Naive thymus-derived CD4-positive, alpha-beta T cell (primary cell): ENCODE results near the gene CHRNE. TPM values are rescaled to one million over a fixed set of nuclear protein-coding genes. Genes with fewer than 3 reads are reported as not detected.
"Not testable (repeated sequence)": the region's sequence is repeated elsewhere in the genome, so short reads cannot be mapped to it uniquely, and the experiment has no call there.

ENCODE experiments used
- ATAC-seq: fragments of 150-1000 bp; cut with Tn5 transposase; 2 replicates; pipeline ENCODE4 v1.10.0; 2021; ENCODE audit warnings: mild to moderate bottlenecking, moderate library complexity
- CTCF ChIA-PET: fragments of 350-600 bp; sonication (Branson Sonifier 250); formaldehyde crosslinking; loops from one replicate; lab custom pipeline; 2021; ENCODE audit warnings: antibody characterized with exemption; lab: Charles Lee
- POLR2A ChIA-PET: fragments of 350-600 bp; sonication (Branson Sonifier 250); formaldehyde crosslinking; loops from one replicate; lab custom pipeline; 2021; ENCODE audit warnings: antibody characterized with exemption, inconsistent platforms; lab: Charles Lee
- DNase-seq, 9 donors: peaks; one replicate each; pipeline versions ENCODE4 v3.0.0 to v3.0.0-alpha.2; 2020 to 2022; ENCODE audit warnings: mixed read lengths in 1 of 9
- H3K27ac ChIP-seq: one replicate; pipeline ENCODE4 v1.7.0; 2013; ENCODE audit warnings: mild to moderate bottlenecking, low read depth, low read length, moderate library complexity
- H3K27me3 ChIP-seq, 2 donors: one replicate each; pipeline ENCODE4 v1.7.0; 2013; ENCODE audit warnings: low read length in 2 of 2, mild to moderate bottlenecking in 2 of 2, moderate library complexity in 2 of 2; ENCODE audit not compliant: control insufficient read depth in 2 of 2, insufficient read depth in 2 of 2
- H3K36me3 ChIP-seq, 3 experiments: 1 replicate in 2 of 3; 2 replicates in 1 of 3; pipeline ENCODE4 v1.7.0; 2013; ENCODE audit warnings: low read length in 3 of 3, mild to moderate bottlenecking in 3 of 3, moderate library complexity in 1 of 3; ENCODE audit not compliant: insufficient read depth in 3 of 3, control insufficient read depth in 2 of 3
- H3K4me1 ChIP-seq, 2 donors: one replicate each; pipeline ENCODE4 v1.7.0; 2013; ENCODE audit warnings: low read length in 2 of 2, mild to moderate bottlenecking in 2 of 2, moderate library complexity in 1 of 2; ENCODE audit not compliant: control insufficient read depth in 2 of 2, insufficient read depth in 2 of 2
- H3K4me3 ChIP-seq: 2 replicates; pipeline ENCODE4 v1.7.0; 2013; ENCODE audit warnings: mild to moderate bottlenecking, low read length
- H3K9me3 ChIP-seq, 3 experiments: 1 replicate in 2 of 3; 2 replicates in 1 of 3; pipeline ENCODE4 v1.7.0; 2013; ENCODE audit warnings: low read length in 3 of 3; ENCODE audit not compliant: control insufficient read depth in 2 of 3
- H3K27ac Mint-ChIP-seq, 9 donors: one replicate each; pipeline ENCODE4 v1.8.0; 2020 to 2022; ENCODE audit warnings: mixed read lengths in 9 of 9, mild to moderate bottlenecking in 8 of 9, moderate library complexity in 5 of 9, inconsistent platforms in 2 of 9
- H3K27me3 Mint-ChIP-seq, 5 donors: one replicate each; pipeline ENCODE4 v1.8.0; 2021 to 2022; ENCODE audit warnings: mixed read lengths in 5 of 5, mild to moderate bottlenecking in 1 of 5
- H3K36me3 Mint-ChIP-seq, 5 donors: one replicate each; pipeline ENCODE4 v1.8.0; 2020 to 2022; ENCODE audit warnings: mixed read lengths in 5 of 5, mild to moderate bottlenecking in 3 of 5, inconsistent platforms in 1 of 5
- H3K4me1 Mint-ChIP-seq, 7 donors: one replicate each; pipeline ENCODE4 v1.8.0; 2020 to 2022; ENCODE audit warnings: mixed read lengths in 7 of 7, mild to moderate bottlenecking in 3 of 7, inconsistent platforms in 1 of 7
- H3K4me3 Mint-ChIP-seq, 10 donors: one replicate each; pipeline ENCODE4 v1.8.0; 2020 to 2022; ENCODE audit warnings: mild to moderate bottlenecking in 10 of 10, mixed read lengths in 10 of 10, moderate library complexity in 6 of 10, inconsistent platforms in 2 of 10
- H3K9me3 Mint-ChIP-seq, 11 donors: one replicate each; pipeline ENCODE4 v1.8.0; 2020 to 2022; ENCODE audit warnings: mixed read lengths in 11 of 11, mild to moderate bottlenecking in 4 of 11, inconsistent platforms in 1 of 11, moderate library complexity in 1 of 11
- intact Hi-C, 2 donors: fragments of 100-400 bp; cut with micrococcal nuclease; formaldehyde crosslinking; loops; one replicate each; pipeline ENCODE4 v1.15.1; 2023
- polyA plus RNA-seq, 2 donors: library from polyadenylated mRNA; unstranded; fragments of 300-500 nt; fragmentation: Illumina TruSeq; gene quantifications; one replicate each; pipeline ENCODE4 v1.2.3, GENCODE V29; 2021
- total RNA-seq, 6 experiments: library from RNA in 5 of 6; stranded (reverse) in 5 of 6; gene quantifications; 1 replicate in 5 of 6; 2 replicates in 1 of 6; pipeline ENCODE4 v1.2.3 and lab custom pipeline; 2021 to 2026

Gene CHRNE
- total and polyA plus RNA-seq, 7 experiments from 2014 or later: 0.24 to 6.5 (median 0.77) TPM; not detected in 1

- no peak for DNase-seq
- no peak overlapping the region for H3K4me3 Mint-ChIP-seq
Measured at GRCh38 chr17:4919511-4920047, 16.7 kb upstream of the CHRNE start.

GRCh38 chr17:4914551-4914950 lies 11.7 kb upstream of the CHRNE start:
- H3K4me3 ChIP-seq: not testable (repeated sequence)

More at GRCh38 chr17:4919511-4920047, 16.7 kb upstream of the CHRNE start:
- Mint-ChIP-seq H3K27me3 (no peaks in the 10 kb centered on the region), H3K9me3 (no peaks in the 10 kb centered on the region), H3K27ac (no peak overlapping the region), H3K4me1 (peaks cover 0 to 4% (median 0%) of the 10 kb centered on the region in 7 donors), H3K36me3 (peaks cover 0 to 3% (median 0%) of the 10 kb centered on the region in 5 donors)
- ChIA-PET CTCF (no interaction called here), POLR2A (interaction anchor here (0.6 to 1.4 kb wide), 3 partner anchors 9 to 48 kb away, joined by 3 to 6 read pairs (median 4); partner anchors contain the start of gene SPAG7)
- no peak for ATAC-seq
- no peak overlapping the region for H3K4me3 ChIP-seq
- H3K4me1 ChIP-seq: no peaks in the 10 kb centered on the region
- no peaks in the 10 kb centered on the region for H3K27me3 ChIP-seq
- H3K36me3 ChIP-seq: no peaks in the 10 kb centered on the region
- no peak overlapping the region for H3K27ac ChIP-seq
- intact Hi-C loops: no loop called here
- no peaks in the 10 kb centered on the region for H3K9me3 ChIP-seq

DNA sequence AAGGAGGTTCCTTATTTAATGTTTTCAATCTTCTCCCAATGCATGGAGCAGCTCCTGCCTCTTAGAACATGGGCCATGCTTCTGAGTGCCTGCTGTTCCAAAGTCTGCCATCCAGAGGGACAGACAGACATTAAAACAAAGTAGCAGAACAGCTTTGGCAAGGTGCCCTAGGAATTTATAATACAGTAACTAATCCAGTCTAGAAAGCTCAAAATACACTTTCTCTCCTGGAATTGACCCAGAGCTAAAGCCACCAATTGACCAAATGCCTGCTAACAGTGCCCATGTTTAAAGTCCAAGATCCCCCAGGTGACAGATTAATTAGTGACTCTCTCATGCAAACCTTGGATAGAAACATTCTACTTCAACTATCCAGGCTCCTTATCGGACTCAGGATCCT lies 11.1 kb upstream of the CHRNE start:
- H3K36me3 ChIP-seq: no peaks in the 10 kb centered on the region
- CTCF ChIA-PET: interaction anchor here (0.6 to 2.7 kb wide), 2 partner anchors 26 to 283 kb away, joined by 3 to 6 read pairs; partner anchors contain the start of genes RNF167 and SLC25A11
- Mint-ChIP-seq H3K27ac (no peak overlapping the region), H3K36me3 (peaks cover 0 to 3% (median 0%) of the 10 kb centered on the region in 5 donors), H3K4me3 (no peak overlapping the region), H3K4me1 (peaks cover 0 to 2% (median 0%) of the 10 kb centered on the region in 7 donors), H3K27me3 (peaks cover 0 to 8% (median 0%) of the 10 kb centered on the region in 5 donors), H3K9me3 (no peaks in the 10 kb centered on the region)
- no peaks in the 10 kb centered on the region for H3K9me3 ChIP-seq
- intact Hi-C loops: no loop called here
- POLR2A ChIA-PET: no interaction called here
- no peak overlapping the region for H3K27ac ChIP-seq
- no peak overlapping the region for H3K4me3 ChIP-seq
- H3K4me1 ChIP-seq: peaks cover 1 to 10% of the 10 kb centered on the region in 2 donors
- no peak for ATAC-seq
- no peaks in the 10 kb centered on the region for H3K27me3 ChIP-seq
- no peak for DNase-seq

More at GRCh38 chr17:4914551-4914950, 11.7 kb upstream of the CHRNE start:
- H3K27ac Mint-ChIP-seq, H3K36me3 Mint-ChIP-seq, H3K4me3 Mint-ChIP-seq, H3K4me1 ChIP-seq, H3K36me3 ChIP-seq, H3K27ac ChIP-seq, POLR2A ChIA-PET, H3K27me3 ChIP-seq, H3K9me3 Mint-ChIP-seq, H3K4me1 Mint-ChIP-seq, H3K9me3 ChIP-seq, H3K27me3 Mint-ChIP-seq, intact Hi-C loops, DNase-seq, ATAC-seq: not testable (repeated sequence)
- CTCF ChIA-PET: interaction anchor here (0.6 to 2.7 kb wide), 2 partner anchors 25 to 497 kb away, joined by 4 to 6 read pairs; partner anchors contain the start of genes RNF167 and SLC25A11

DNA sequence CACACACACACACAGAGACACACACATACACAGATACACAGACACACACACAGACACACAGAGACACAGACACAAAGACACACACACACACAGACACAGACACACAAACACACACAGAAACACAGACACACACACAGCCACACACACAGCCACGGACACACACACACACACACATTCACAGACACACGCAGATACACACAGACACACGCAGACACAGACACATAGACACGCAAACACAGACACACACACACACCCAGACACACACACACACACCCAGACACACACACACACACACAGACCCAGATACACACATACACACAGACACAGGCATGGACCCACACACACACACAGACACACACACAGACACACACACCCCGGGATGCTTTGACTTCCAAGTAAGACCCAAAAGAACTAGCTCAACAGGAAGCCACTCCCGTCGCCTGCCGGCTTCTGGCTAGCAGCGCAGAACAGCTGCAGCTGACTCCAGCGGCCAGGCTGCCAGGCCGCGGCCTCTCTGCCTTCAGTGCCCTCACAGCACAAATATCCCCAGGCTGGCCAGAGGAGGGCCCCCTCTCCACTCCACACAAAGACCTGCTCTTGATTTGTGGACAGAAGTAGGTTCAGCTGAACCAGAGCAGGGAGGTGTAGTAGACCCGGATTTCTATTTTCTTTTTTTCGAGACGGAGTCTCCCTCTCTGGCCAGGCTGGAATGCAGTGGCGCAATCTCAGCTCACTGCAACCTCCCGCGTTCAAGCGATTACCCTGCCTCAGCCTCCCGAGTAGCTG lies 6.0 kb upstream of the CHRNE start:
- peaks cover 7 to 20% of the 10 kb centered on the region in 2 donors for H3K4me1 ChIP-seq
- intact Hi-C loops: loop anchor here (1.0 to 2.0 kb wide), 9 partner anchors 32 to 153 kb away; partner anchors contain the start of genes SPAG7 (in 2 of the 2), CAMTA2 (in 1 of the 2), PFN1 (in 1 of the 2) and RNF167 (in 1 of the 2)

GRCh38 chr17:4908301-4908700 lies 5.4 kb upstream of the CHRNE start:
- peaks cover 0 to 15% (median 0%) of the 10 kb centered on the region in 5 donors for H3K27me3 Mint-ChIP-seq
- H3K4me1 Mint-ChIP-seq: peaks cover 4 to 11% (median 6%) of the 10 kb centered on the region in 7 donors
- peak overlapping the region; percentile 56 for H3K27ac ChIP-seq
- POLR2A ChIA-PET: interaction anchor here (0.9 to 3.3 kb wide), 10 partner anchors 9 to 198 kb away, joined by 3 to 20 read pairs (median 6); partner anchors contain the start of genes ARRB2, C17orf107, PFN1 and RNF167
- H3K36me3 Mint-ChIP-seq: no peaks in the 10 kb centered on the region
- no peaks in the 10 kb centered on the region for H3K9me3 ChIP-seq
- no peak overlapping the region for H3K4me3 Mint-ChIP-seq
- no peaks in the 10 kb centered on the region for H3K9me3 Mint-ChIP-seq
- H3K4me3 ChIP-seq: peak overlapping the region; percentile 13
- no peak overlapping the region for H3K27ac Mint-ChIP-seq
- DNase-seq: peak in 3 of 9 donors; percentile 20 to 31 (median 27)
- peaks cover 10 to 25% of the 10 kb centered on the region in 2 donors for H3K4me1 ChIP-seq
- intact Hi-C loops: loop anchor here (2.0 kb wide), 2 partner anchors 32 to 40 kb away; partner anchors contain the start of genes PFN1 (in 1 of the 2), RNF167 (in 1 of the 2) and SLC25A11 (in 1 of the 2)
- CTCF ChIA-PET: interaction anchor here (0.9 to 1.8 kb wide), 10 partner anchors 8 to 75 kb away, joined by 3 to 10 read pairs (median 5); partner anchors contain the start of genes C17orf107, RNF167 and SLC25A11
- no peak for ATAC-seq
- H3K27me3 ChIP-seq: no peaks in the 10 kb centered on the region
- H3K36me3 ChIP-seq: no peaks in the 10 kb centered on the region

More for the DNA sequence above, 6.0 kb upstream of the CHRNE start:
- Mint-ChIP-seq H3K27me3 (peaks cover 0 to 15% (median 0%) of the 10 kb centered on the region in 5 donors), H3K9me3 (no peaks in the 10 kb centered on the region), H3K4me1 (peaks cover 0 to 5% (median 0%) of the 10 kb centered on the region in 7 donors), H3K36me3 (no peaks in the 10 kb centered on the region), H3K4me3 (no peak overlapping the region), H3K27ac (no peak overlapping the region)
- Histone ChIP-seq H3K36me3 (no peaks in the 10 kb centered on the region), H3K27ac (peak overlapping the region; percentile 56), H3K9me3 (no peaks in the 10 kb centered on the region), H3K4me3 (peak overlapping the region; percentile 13), H3K27me3 (no peaks in the 10 kb centered on the region)
- DNase-seq (peak; percentile 47 to 77 (median 69)), ATAC-seq (peak; percentile 97)
- POLR2A ChIA-PET: interaction anchor here (0.7 to 3.3 kb wide), 13 partner anchors 9 to 199 kb away, joined by 3 to 20 read pairs (median 5); partner anchors contain the start of genes ARRB2, C17orf107, CAMTA2 and PFN1
- CTCF ChIA-PET: interaction anchor here (0.6 to 1.8 kb wide), 16 partner anchors 8 to 289 kb away, joined by 3 to 10 read pairs (median 4); partner anchors contain the start of genes C17orf107, CAMTA2, RNF167 and SLC25A11

DNA sequence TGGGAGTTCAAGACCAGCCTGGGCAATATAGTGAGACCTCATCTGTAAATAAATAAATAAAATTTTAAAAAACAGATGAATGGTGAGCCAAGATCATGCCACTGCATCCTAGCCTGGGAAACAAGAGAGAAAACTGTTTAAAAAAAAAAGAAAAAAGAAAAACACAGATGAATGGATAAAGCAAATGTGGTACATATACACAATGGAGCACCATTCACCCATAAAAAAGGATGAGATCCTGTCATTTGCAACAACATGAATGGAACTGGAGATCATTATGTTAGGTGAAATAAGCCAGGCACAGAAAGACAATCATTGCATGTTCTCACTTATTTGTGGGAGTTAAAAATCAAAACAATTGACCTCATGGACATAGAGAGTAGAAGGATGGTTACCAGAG lies 3.7 kb upstream of the CHRNE start:
- POLR2A ChIA-PET: not testable (repeated sequence)

More for the DNA sequence above, 3.7 kb upstream of the CHRNE start:
- peaks cover 0 to 12% (median 0%) of the 10 kb centered on the region in 5 donors for H3K27me3 Mint-ChIP-seq
- ATAC-seq, H3K36me3 ChIP-seq, H3K36me3 Mint-ChIP-seq, H3K4me3 ChIP-seq, CTCF ChIA-PET, H3K27me3 ChIP-seq, H3K27ac ChIP-seq, DNase-seq, H3K9me3 Mint-ChIP-seq, H3K9me3 ChIP-seq, intact Hi-C loops: not testable (repeated sequence)
- H3K4me1 Mint-ChIP-seq: peaks cover 12 to 25% (median 19%) of the 10 kb centered on the region in 7 donors
- peak overlapping the region in 2 of 10 donors; percentile 11 for H3K4me3 Mint-ChIP-seq
- H3K27ac Mint-ChIP-seq: peak overlapping the region in 4 of 9 donors; percentile 2 to 51 (median 19)
- H3K4me1 ChIP-seq: peaks cover 25 to 34% of the 10 kb centered on the region in 2 donors
